Body of pancreas (tissue), 4 donors: Measurements from ENCODE around the gene RASD1. TPM values are rescaled to one million over a fixed set of nuclear protein-coding genes. Genes with fewer than 3 reads are reported as not detected.
"Not testable (repeated sequence)": the region's sequence is repeated elsewhere in the genome, so short reads cannot be mapped to it uniquely, and the experiment has no call there.

ENCODE experiments used
- ATAC-seq: fragments of 150-250 bp; one replicate; pipeline ENCODE4 v1.9.1; 2016
- DNase-seq, 4 donors: peaks; one replicate each; pipeline ENCODE4 v3.0.0-alpha.2; 2019
- H3K27ac ChIP-seq, 4 donors: fragments of 200-600 bp; sonication (generic); 1 replicate in 3 of 4; 2 replicates in 1 of 4; pipeline versions ENCODE4 v1.5.1 to v1.6.1; 2016 to 2019; ENCODE audit warnings: mild to moderate bottlenecking in 1 of 4, mixed read lengths in 1 of 4, moderate library complexity in 1 of 4
- H3K27me3 ChIP-seq, 2 donors: fragments of 200-600 bp; sonication (generic); one replicate each; pipeline ENCODE4 v1.6.0; 2016; ENCODE audit warnings: mild to moderate bottlenecking in 1 of 2
- H3K36me3 ChIP-seq, 2 donors: fragments of 200-600 bp; sonication (generic); replicated peaks in 1 of 2; 2 replicates each; pipeline ENCODE4 v1.5.1; 2016; ENCODE audit warnings: low read depth in 2 of 2; ENCODE audit not compliant: insufficient read depth in 1 of 2
- H3K4me1 ChIP-seq: fragments of 200-600 bp; sonication (generic); one replicate; pipeline ENCODE4 v1.6.0; 2016
- H3K4me3 ChIP-seq, 2 donors: fragments of 200-600 bp; sonication (generic); 1 replicate in 1 of 2; 2 replicates in 1 of 2; pipeline ENCODE4 v1.5.1; 2016 to 2019
- H3K9me3 ChIP-seq, 3 donors: fragments of 200-600 bp; sonication (generic); 1 replicate in 2 of 3; 2 replicates in 1 of 3; pipeline ENCODE4 v1.5.1; 2016
- POLR2A ChIP-seq, 3 donors: fragments of 450-650 bp; IDR thresholded peaks; one replicate each; pipeline ENCODE4 v1.6.1; 2016; ENCODE audit warnings: antibody characterized with exemption in 3 of 3, mild to moderate bottlenecking in 2 of 3
- WGBS, 2 donors: methylation state at CpG; one replicate each; pipeline ENCODE4 v1.1.5; 2017; 5-methylcytosine and 5-hydroxymethylcytosine counted together
- intact Hi-C: fragments of 100-400 bp; cut with DNase I; formaldehyde crosslinking; loops from one replicate; pipeline ENCODE4 v1.15.1; 2023
- total RNA-seq, 2 donors: library from RNA; depleted of rRNA; stranded (reverse); fragments of >200 nt; gene quantifications; one replicate each; pipeline ENCODE4 v1.1.0, GENCODE V29; 2016
- TF ChIP-seq, protein P1 (sequence below), 7 experiments: fragments of 450-650 bp in 4 of 7; fragments of 200-600 bp in 3 of 7; sonication (generic) in 3 of 7; IDR thresholded peaks; one replicate each; pipeline ENCODE4 v1.5.1; 2016 to 2019; ENCODE audit warnings: antibody characterized with exemption in 7 of 7

The RASD1 gene
- total RNA-seq, 2 donors from 2014 or later: 17.6 to 58.0 TPM

- no peaks in the 10 kb centered on the region for H3K4me1 ChIP-seq
- H3K36me3 ChIP-seq: no peaks in the 10 kb centered on the region
- no peak for ATAC-seq
- H3K9me3 ChIP-seq: no peaks in the 10 kb centered on the region
- no peak overlapping the region for H3K27ac ChIP-seq
- intact Hi-C loops: no loop called here
- DNase-seq: no peak
- no peak overlapping the region for H3K4me3 ChIP-seq
- WGBS, 2 donors: 63 to 85% methylated on average over 11 to 15 of the region's 15 CpGs
- H3K27me3 ChIP-seq: no peaks in the 10 kb centered on the region
- TF ChIP-seq, protein P1, sequence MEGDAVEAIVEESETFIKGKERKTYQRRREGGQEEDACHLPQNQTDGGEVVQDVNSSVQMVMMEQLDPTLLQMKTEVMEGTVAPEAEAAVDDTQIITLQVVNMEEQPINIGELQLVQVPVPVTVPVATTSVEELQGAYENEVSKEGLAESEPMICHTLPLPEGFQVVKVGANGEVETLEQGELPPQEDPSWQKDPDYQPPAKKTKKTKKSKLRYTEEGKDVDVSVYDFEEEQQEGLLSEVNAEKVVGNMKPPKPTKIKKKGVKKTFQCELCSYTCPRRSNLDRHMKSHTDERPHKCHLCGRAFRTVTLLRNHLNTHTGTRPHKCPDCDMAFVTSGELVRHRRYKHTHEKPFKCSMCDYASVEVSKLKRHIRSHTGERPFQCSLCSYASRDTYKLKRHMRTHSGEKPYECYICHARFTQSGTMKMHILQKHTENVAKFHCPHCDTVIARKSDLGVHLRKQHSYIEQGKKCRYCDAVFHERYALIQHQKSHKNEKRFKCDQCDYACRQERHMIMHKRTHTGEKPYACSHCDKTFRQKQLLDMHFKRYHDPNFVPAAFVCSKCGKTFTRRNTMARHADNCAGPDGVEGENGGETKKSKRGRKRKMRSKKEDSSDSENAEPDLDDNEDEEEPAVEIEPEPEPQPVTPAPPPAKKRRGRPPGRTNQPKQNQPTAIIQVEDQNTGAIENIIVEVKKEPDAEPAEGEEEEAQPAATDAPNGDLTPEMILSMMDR (IDR thresholded peaks at IDR 0.05): no peak
- no peak for TF ChIP-seq POLR2A (IDR thresholded peaks at IDR 0.05)
Observed at GRCh38 chr17:17462048-17462824, 34.0 kb downstream of the RASD1 start.

- Histone ChIP-seq H3K36me3 (no peaks in the 10 kb centered on the region), H3K9me3 (no peaks in the 10 kb centered on the region), H3K4me1 (no peaks in the 10 kb centered on the region), H3K4me3 (no peak overlapping the region), H3K27ac (no peak overlapping the region), H3K27me3 (no peaks in the 10 kb centered on the region)
- no peak for TF ChIP-seq POLR2A (IDR thresholded peaks at IDR 0.05)
- TF ChIP-seq, protein P1 (IDR thresholded peaks at IDR 0.05): no peak
- WGBS, 2 donors: 86 to 87% methylated on average over 4 of the region's 4 CpGs
- DNase-seq: no peak
- intact Hi-C loops: no loop called here
- no peak for ATAC-seq
Observed at GRCh38 chr17:17460038-17460437, 36.2 kb downstream of the RASD1 start.

DNA sequence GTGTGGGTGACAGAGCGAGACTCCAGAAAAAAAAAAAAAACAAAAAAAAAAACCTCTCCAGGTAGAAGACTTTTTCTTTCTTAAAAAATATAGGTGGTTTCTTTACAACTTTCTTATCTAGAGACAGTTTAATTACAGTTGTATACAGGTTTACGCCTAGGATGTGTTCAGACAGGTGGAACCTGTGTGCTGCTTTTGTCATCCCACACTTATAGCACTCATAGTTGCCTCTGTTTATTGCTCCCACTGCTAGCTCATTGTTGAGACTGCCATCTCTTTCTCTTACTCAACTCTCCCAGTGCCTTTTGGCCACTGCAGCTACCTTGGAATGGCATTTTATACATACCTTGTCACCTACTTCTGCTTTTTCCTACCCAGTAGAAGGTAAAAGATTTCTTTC lies 38.5 kb downstream of the RASD1 start:
- DNase-seq: no peak
- H3K27me3 ChIP-seq: no peaks in the 10 kb centered on the region
- 89% methylated on average over 2 of the region's 2 CpGs for WGBS, 2 donors
- H3K4me1 ChIP-seq: no peaks in the 10 kb centered on the region
- H3K36me3 ChIP-seq: no peaks in the 10 kb centered on the region
- intact Hi-C loops: no loop called here
- TF ChIP-seq POLR2A (IDR thresholded peaks at IDR 0.05): no peak
- TF ChIP-seq, protein P1 (IDR thresholded peaks at IDR 0.05): no peak
- no peak overlapping the region for H3K4me3 ChIP-seq
- H3K9me3 ChIP-seq: no peaks in the 10 kb centered on the region
- no peak for ATAC-seq
- no peak overlapping the region for H3K27ac ChIP-seq

DNA sequence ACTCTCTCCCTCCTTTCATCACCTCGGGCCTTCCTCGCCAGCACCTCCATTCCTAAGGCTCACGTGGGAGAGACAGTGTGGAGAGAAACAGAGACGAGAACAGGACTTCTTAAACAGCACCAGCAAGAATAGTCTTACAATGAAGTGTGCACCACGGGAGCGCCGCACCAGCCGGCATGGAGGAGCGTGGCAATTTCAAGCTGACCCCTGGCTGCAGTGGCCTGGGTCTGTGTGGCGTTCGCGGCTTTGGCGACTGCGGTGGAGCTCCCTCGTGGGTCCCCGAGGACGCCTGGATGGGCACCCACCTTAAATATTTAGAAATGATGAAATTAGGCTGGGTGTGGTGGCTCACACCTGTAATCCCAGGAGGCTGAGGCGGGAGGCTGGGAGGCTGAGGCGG lies 39.9 kb downstream of the RASD1 start:
- TF ChIP-seq POLR2A (IDR thresholded peaks at IDR 0.05): no peak
- TF ChIP-seq, protein P1 (IDR thresholded peaks at IDR 0.05): no peak
- Histone ChIP-seq H3K36me3 (no peaks in the 10 kb centered on the region), H3K4me1 (no peaks in the 10 kb centered on the region), H3K27me3 (no peaks in the 10 kb centered on the region), H3K4me3 (no peak overlapping the region), H3K9me3 (no peaks in the 10 kb centered on the region), H3K27ac (no peak overlapping the region)
- 68 to 81% methylated on average over 13 to 19 of the region's 19 CpGs for WGBS, 2 donors
- DNase-seq (no peak), ATAC-seq (no peak)
- intact Hi-C loops: no loop called here

- no peaks in the 10 kb centered on the region for H3K27me3 ChIP-seq
- H3K4me1 ChIP-seq: no peaks in the 10 kb centered on the region
- TF ChIP-seq POLR2A (IDR thresholded peaks at IDR 0.05): no peak
- TF ChIP-seq, protein P1 (IDR thresholded peaks at IDR 0.05): no peak
- no peaks in the 10 kb centered on the region for H3K9me3 ChIP-seq
- H3K4me3 ChIP-seq: no peak overlapping the region
- H3K36me3 ChIP-seq: no peaks in the 10 kb centered on the region
- H3K27ac ChIP-seq: no peak overlapping the region
- ATAC-seq (no peak), DNase-seq (no peak)
- 90 to 100% methylated on average over 2 to 4 of the region's 4 CpGs for WGBS, 2 donors
- intact Hi-C loops: no loop called here
Observed at GRCh38 chr17:17455173-17455572, 41.0 kb downstream of the RASD1 start.

GRCh38 chr17:17454700-17455099 lies 41.5 kb downstream of the RASD1 start:
- DNase-seq, intact Hi-C loops, H3K9me3 ChIP-seq, H3K4me3 ChIP-seq, H3K4me1 ChIP-seq, H3K27ac ChIP-seq, H3K36me3 ChIP-seq, ATAC-seq, H3K27me3 ChIP-seq: not testable (repeated sequence)
- 88 to 91% methylated on average over 1 of the region's 1 CpG for WGBS, 2 donors
